ENCODE data around the gene PLBD2. TPM values are rescaled to one million over a fixed set of nuclear protein-coding genes. Genes with fewer than 3 reads are reported as not detected.

The PLBD2 gene
- total and polyA plus RNA-seq, 4 donors = 12.1 to 31.2 (median 19.6) TPM

DNA sequence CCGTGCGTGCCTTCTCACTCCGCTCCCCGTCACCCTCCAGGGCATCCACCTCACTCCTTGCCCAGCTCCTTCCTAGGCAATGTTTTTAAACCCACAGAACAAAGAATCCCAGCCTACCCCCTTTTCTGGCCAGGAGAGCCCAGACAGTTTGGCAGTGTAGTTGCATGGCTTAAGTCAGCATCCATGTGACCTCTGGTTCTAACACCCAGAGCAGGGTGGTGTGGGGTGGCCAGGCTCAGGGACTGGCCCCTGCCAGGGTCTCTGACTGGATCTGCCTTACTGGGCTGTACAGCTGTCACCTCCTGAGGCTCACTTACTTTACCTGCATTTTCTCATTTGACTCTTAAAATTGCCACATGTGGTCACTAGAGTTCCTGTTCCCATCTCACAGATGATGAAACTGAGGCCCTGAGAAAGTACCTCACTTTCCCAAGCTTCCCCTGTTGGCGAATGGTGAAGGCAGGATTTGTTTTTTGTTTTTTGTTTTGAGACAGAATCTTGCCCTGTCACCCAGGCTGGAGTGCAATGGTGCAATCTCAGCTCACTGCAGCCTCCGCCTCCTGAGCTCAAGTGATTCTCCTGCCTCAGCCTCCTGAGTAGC is 27.0 kb downstream of the PLBD2 start:
- WGBS = 95% methylated on average over 6 of the region's 6 CpGs
- DNase-seq (ENCODE audit: low spot score) = no peak
- Histone ChIP-seq H3K4me3 (ENCODE audit: low read depth in 1 of 3, low read length in 3 of 3) (no peak overlapping the region), H3K9me3 (ENCODE audit: control insufficient read depth in 4 of 4, low read length in 3 of 4) (no peaks in the 10 kb centered on the region), H3K4me1 (ENCODE audit: control insufficient read depth in 4 of 4, insufficient read depth in 4 of 4, low read length in 3 of 4) (peaks cover 0 to 2% (median 0%) of the 10 kb centered on the region in 4 donors), H3K27ac (ENCODE audit: low read depth in 1 of 2, low read length in 2 of 2) (no peak overlapping the region), H3K27me3 (ENCODE audit: control insufficient read depth in 4 of 4, insufficient read depth in 4 of 4, low read length in 3 of 4) (no peaks in the 10 kb centered on the region), H3K9ac (ENCODE audit: low read depth in 1 of 2, low read length in 2 of 2) (no peak overlapping the region), H3K36me3 (ENCODE audit: control insufficient read depth in 4 of 4, insufficient read depth in 3 of 4, low read depth in 1 of 4, low read length in 3 of 4) (peaks cover 0 to 29% (median 10%) of the 10 kb centered on the region in 4 donors)
- TF ChIP-seq RAD21 (IDR thresholded peaks at IDR 0.05) (no peak), CTCF (IDR thresholded peaks at IDR 0.05; ENCODE audit: low read depth, low read length, missing input control) (no peak), JUND (IDR thresholded peaks at IDR 0.05) (no peak), FOXA2 (IDR thresholded peaks at IDR 0.05) (no peak), RXRA (IDR thresholded peaks at IDR 0.05) (no peak), EGR1 (IDR thresholded peaks at IDR 0.05; ENCODE audit: low read depth in 2 of 2) (no peak), NR2F2 (IDR thresholded peaks at IDR 0.05) (no peak), YY1 (IDR thresholded peaks at IDR 0.05) (no peak), FOXA1 (IDR thresholded peaks at IDR 0.05) (no peak), TAF1 (conservative IDR thresholded peaks at IDR 0.05) (no peak), HNF4A (conservative IDR thresholded peaks at IDR 0.05) (no peak), GABPA (IDR thresholded peaks at IDR 0.05 in 1 of 2, conservative IDR thresholded peaks at IDR 0.05 in 1 of 2) (no peak), HNF4G (IDR thresholded peaks at IDR 0.05) (no peak), SP1 (IDR thresholded peaks at IDR 0.05) (no peak)
- TF ChIP-seq, protein P1, sequence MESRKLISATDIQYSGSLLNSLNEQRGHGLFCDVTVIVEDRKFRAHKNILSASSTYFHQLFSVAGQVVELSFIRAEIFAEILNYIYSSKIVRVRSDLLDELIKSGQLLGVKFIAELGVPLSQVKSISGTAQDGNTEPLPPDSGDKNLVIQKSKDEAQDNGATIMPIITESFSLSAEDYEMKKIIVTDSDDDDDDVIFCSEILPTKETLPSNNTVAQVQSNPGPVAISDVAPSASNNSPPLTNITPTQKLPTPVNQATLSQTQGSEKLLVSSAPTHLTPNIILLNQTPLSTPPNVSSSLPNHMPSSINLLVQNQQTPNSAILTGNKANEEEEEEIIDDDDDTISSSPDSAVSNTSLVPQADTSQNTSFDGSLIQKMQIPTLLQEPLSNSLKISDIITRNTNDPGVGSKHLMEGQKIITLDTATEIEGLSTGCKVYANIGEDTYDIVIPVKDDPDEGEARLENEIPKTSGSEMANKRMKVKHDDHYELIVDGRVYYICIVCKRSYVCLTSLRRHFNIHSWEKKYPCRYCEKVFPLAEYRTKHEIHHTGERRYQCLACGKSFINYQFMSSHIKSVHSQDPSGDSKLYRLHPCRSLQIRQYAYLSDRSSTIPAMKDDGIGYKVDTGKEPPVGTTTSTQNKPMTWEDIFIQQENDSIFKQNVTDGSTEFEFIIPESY (IDR thresholded peaks at IDR 0.05) = no peak
- TF ChIP-seq, protein P2, sequence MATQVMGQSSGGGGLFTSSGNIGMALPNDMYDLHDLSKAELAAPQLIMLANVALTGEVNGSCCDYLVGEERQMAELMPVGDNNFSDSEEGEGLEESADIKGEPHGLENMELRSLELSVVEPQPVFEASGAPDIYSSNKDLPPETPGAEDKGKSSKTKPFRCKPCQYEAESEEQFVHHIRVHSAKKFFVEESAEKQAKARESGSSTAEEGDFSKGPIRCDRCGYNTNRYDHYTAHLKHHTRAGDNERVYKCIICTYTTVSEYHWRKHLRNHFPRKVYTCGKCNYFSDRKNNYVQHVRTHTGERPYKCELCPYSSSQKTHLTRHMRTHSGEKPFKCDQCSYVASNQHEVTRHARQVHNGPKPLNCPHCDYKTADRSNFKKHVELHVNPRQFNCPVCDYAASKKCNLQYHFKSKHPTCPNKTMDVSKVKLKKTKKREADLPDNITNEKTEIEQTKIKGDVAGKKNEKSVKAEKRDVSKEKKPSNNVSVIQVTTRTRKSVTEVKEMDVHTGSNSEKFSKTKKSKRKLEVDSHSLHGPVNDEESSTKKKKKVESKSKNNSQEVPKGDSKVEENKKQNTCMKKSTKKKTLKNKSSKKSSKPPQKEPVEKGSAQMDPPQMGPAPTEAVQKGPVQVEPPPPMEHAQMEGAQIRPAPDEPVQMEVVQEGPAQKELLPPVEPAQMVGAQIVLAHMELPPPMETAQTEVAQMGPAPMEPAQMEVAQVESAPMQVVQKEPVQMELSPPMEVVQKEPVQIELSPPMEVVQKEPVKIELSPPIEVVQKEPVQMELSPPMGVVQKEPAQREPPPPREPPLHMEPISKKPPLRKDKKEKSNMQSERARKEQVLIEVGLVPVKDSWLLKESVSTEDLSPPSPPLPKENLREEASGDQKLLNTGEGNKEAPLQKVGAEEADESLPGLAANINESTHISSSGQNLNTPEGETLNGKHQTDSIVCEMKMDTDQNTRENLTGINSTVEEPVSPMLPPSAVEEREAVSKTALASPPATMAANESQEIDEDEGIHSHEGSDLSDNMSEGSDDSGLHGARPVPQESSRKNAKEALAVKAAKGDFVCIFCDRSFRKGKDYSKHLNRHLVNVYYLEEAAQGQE (IDR thresholded peaks at IDR 0.05) = no peak
- TF ChIP-seq, protein P3, sequence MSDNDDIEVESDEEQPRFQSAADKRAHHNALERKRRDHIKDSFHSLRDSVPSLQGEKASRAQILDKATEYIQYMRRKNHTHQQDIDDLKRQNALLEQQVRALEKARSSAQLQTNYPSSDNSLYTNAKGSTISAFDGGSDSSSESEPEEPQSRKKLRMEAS (IDR thresholded peaks at IDR 0.05) = no peak
- TF ChIP-seq, protein P4, sequence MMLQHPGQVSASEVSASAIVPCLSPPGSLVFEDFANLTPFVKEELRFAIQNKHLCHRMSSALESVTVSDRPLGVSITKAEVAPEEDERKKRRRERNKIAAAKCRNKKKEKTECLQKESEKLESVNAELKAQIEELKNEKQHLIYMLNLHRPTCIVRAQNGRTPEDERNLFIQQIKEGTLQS (IDR thresholded peaks at IDR 0.05) = no peak
